Lower lobe of right lung (tissue), 2 donors: ENCODE data around the gene FIBCD1. TPM values are rescaled to one million over a fixed set of nuclear protein-coding genes. Genes with fewer than 3 reads are reported as not detected.

Source experiments
- ATAC-seq, 2 donors: fragments of 200-7000 bp; cut with Tn5 transposase; one replicate each; pipeline ENCODE4 v1.9.1; 2020 to 2022; ENCODE audit warnings: mild to moderate bottlenecking in 2 of 2, moderate library complexity in 2 of 2
- DNase-seq: peaks from one replicate; pipeline ENCODE4 v3.0.0-alpha.2; 2020
- H3K27ac ChIP-seq: fragments of 200-600 bp; one replicate; pipeline ENCODE4 v1.8.0; 2022
- H3K27me3 ChIP-seq: fragments of 200-600 bp; one replicate; pipeline ENCODE4 v1.8.0; 2022; ENCODE audit warnings: low read depth
- H3K36me3 ChIP-seq: fragments of 200-600 bp; one replicate; pipeline ENCODE4 v1.8.0; 2022; ENCODE audit warnings: mild to moderate bottlenecking
- H3K4me1 ChIP-seq: fragments of 200-600 bp; one replicate; pipeline ENCODE4 v1.8.0; 2022
- H3K4me3 ChIP-seq: fragments of 200-600 bp; one replicate; pipeline ENCODE4 v1.8.0; 2022; ENCODE audit warnings: mild to moderate bottlenecking
- H3K9me3 ChIP-seq: fragments of 200-600 bp; one replicate; pipeline ENCODE4 v1.8.0; 2022
- CTCF ChIP-seq: fragments of 200-600 bp; IDR thresholded peaks from one replicate; pipeline ENCODE4 v1.8.0; 2022; ENCODE audit warnings: antibody characterized with exemption, mild to moderate bottlenecking
- intact Hi-C: fragments of 100-400 bp; cut with DNase I; formaldehyde crosslinking; loops from one replicate; pipeline ENCODE4 v1.11.0; 2022
- total RNA-seq: library from RNA; stranded (reverse); fragmentation: NEBNext Ultra II Directional; extraction: Animal tissue kit (Norgen Biotek cat#: 25700); gene quantifications from one replicate; pipeline ENCODE4 v1.2.1, GENCODE V29; 2021
- donor health status: DM: no; HTN: yes; CAD: no; lungs with severe emphysema.

Gene FIBCD1
- total RNA-seq, 1 donor from 2014 or later = 1.3 TPM

GRCh38 chr9:130867556-130867955 is 71.5 kb downstream of the FIBCD1 start:
- Histone ChIP-seq H3K4me1 (no peaks in the 10 kb centered on the region), H3K36me3 (peaks cover 78% of the 10 kb centered on the region), H3K4me3 (no peak overlapping the region), H3K27ac (no peak overlapping the region), H3K27me3 (no peaks in the 10 kb centered on the region), H3K9me3 (no peaks in the 10 kb centered on the region)
- ATAC-seq = no peak
- no peak for TF ChIP-seq CTCF
- DNase-seq = no peak
- intact Hi-C loops = loop anchor here (10.0 kb wide), 1 partner anchor 163 kb away; no protein-coding TSS in a partner anchor

GRCh38 chr9:130866474-130866965 is 72.5 kb downstream of the FIBCD1 start:
- no peak overlapping the region for H3K4me3 ChIP-seq
- H3K27me3 ChIP-seq = no peaks in the 10 kb centered on the region
- no peaks in the 10 kb centered on the region for H3K9me3 ChIP-seq
- intact Hi-C loops = loop anchor here (10.0 kb wide), 1 partner anchor 162 kb away; no protein-coding TSS in a partner anchor
- peaks cover under 1% of the 10 kb centered on the region for H3K4me1 ChIP-seq
- ATAC-seq (peak; percentile 83 to 87), DNase-seq (no peak)
- TF ChIP-seq CTCF = peak; percentile 72
- H3K27ac ChIP-seq = no peak overlapping the region
- H3K36me3 ChIP-seq = peaks cover 78% of the 10 kb centered on the region

GRCh38 chr9:130865921-130866320 is 73.1 kb downstream of the FIBCD1 start:
- ATAC-seq (no peak), DNase-seq (no peak)
- Histone ChIP-seq H3K27ac (no peak overlapping the region), H3K27me3 (no peaks in the 10 kb centered on the region), H3K4me1 (peaks cover 7% of the 10 kb centered on the region), H3K36me3 (peaks cover 73% of the 10 kb centered on the region), H3K9me3 (no peaks in the 10 kb centered on the region), H3K4me3 (no peak overlapping the region)
- intact Hi-C loops = loop anchor here (10.0 kb wide), 1 partner anchor 161 kb away; no protein-coding TSS in a partner anchor
- no peak for TF ChIP-seq CTCF

- Histone ChIP-seq H3K4me3 (no peak overlapping the region), H3K27ac (no peak overlapping the region), H3K36me3 (peaks cover 70% of the 10 kb centered on the region), H3K27me3 (no peaks in the 10 kb centered on the region), H3K9me3 (no peaks in the 10 kb centered on the region), H3K4me1 (peaks cover 18% of the 10 kb centered on the region)
- intact Hi-C loops = loop anchor here (10.0 kb wide), 1 partner anchor 160 kb away; no protein-coding TSS in a partner anchor
- DNase-seq = no peak
- ATAC-seq = no peak
- TF ChIP-seq CTCF = no peak
Measured at GRCh38 chr9:130864541-130864940, 74.5 kb downstream of the FIBCD1 start.

DNA sequence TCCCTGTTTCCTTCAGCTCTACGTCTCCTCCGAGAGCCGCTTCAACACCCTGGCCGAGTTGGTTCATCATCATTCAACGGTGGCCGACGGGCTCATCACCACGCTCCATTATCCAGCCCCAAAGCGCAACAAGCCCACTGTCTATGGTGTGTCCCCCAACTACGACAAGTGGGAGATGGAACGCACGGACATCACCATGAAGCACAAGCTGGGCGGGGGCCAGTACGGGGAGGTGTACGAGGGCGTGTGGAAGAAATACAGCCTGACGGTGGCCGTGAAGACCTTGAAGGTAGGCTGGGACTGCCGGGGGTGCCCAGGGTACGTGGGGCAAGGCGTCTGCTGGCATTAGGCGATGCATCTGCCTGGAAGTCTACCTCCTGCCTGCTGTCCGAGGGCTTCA is 76.3 kb downstream of the FIBCD1 start:
- H3K36me3 ChIP-seq = peaks cover 74% of the 10 kb centered on the region
- H3K4me3 ChIP-seq = no peak overlapping the region
- DNase-seq (no peak), ATAC-seq (no peak)
- H3K4me1 ChIP-seq = peaks cover 18% of the 10 kb centered on the region
- no peak for TF ChIP-seq CTCF
- H3K27ac ChIP-seq = no peak overlapping the region
- no peaks in the 10 kb centered on the region for H3K9me3 ChIP-seq
- no peaks in the 10 kb centered on the region for H3K27me3 ChIP-seq
- intact Hi-C loops = loop anchor here (10.0 kb wide), 1 partner anchor 158 kb away; no protein-coding TSS in a partner anchor
